ENCODE results near the gene TNXB. TPM values are rescaled to one million over a fixed set of nuclear protein-coding genes. Genes with fewer than 3 reads are reported as not detected.
A peak's percentile ranks its signal among the peaks of the same experiment; 100 is the strongest.

The TNXB gene
- total and polyA plus RNA-seq, 9 of the 15 experiments (the other 6 are each of a cell fraction or from before 2014, with no cell fraction given), result 0.14 to 28.1 (median 12.4) TPM

DNA sequence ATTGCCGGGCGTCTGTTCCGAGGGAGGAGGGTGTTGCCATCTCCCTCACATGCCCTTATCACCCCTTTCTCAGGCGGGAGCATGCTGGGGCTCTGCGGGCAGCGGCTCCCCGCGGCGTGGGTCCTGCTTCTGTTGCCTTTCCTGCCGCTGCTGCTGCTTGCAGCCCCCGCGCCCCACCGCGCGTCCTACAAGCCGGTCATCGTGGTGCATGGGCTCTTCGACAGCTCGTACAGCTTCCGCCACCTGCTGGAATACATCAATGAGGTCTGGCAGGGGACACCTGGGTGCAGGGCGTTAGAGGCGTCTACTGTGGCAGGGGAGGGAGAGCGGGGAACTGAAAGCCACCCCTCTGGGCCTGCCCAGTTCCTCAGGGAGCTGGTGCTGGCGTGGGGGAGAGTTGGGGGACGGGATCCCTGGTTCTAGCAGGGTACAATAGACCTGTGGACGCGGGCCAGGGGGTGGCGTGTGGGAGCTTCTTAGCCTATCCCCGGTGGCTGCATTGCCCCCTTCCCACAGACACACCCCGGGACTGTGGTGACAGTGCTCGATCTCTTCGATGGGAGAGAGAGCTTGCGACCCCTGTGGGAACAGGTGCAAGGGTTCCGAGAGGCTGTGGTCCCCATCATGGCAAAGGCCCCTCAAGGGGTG is 45.5 kb upstream of the TNXB start (continued):
- TF ChIP-seq, protein P1, sequence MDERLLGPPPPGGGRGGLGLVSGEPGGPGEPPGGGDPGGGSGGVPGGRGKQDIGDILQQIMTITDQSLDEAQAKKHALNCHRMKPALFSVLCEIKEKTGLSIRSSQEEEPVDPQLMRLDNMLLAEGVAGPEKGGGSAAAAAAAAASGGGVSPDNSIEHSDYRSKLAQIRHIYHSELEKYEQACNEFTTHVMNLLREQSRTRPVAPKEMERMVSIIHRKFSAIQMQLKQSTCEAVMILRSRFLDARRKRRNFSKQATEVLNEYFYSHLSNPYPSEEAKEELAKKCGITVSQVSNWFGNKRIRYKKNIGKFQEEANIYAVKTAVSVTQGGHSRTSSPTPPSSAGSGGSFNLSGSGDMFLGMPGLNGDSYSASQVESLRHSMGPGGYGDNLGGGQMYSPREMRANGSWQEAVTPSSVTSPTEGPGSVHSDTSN (CRISPR knock-in tag; IDR thresholded peaks at IDR 0.05; ENCODE audit: low read depth), result no peak
- TF ChIP-seq, protein P1 (tag; conservative IDR thresholded peaks at IDR 0.05; ENCODE audit: low read depth), result no peak
- TF ChIP-seq POLR2H (tag; IDR thresholded peaks at IDR 0.05; ENCODE audit: low read depth) (no peak), FOXK1 (CRISPR knock-in tag; IDR thresholded peaks at IDR 0.05; ENCODE audit: borderline replicate concordance) (no peak), NRF1 (conservative IDR thresholded peaks at IDR 0.05 in 1 of 2, IDR thresholded peaks at IDR 0.05 in 1 of 2) (peak in 1 of 2 experiments; percentile 7; a peak in 2 of 4 replicates), MTA3 (IDR thresholded peaks at IDR 0.05; ENCODE audit: borderline replicate concordance) (peak; percentile 41; the same call in 1 of the 2 replicates), JUN (IDR thresholded peaks at IDR 0.05; ENCODE audit: borderline replicate concordance, low read depth, low read length) (0 out of 2 replicates have a peak, but pooled peaks have one; percentile 36), JUN (CRISPR knock-in tag; IDR thresholded peaks at IDR 0.05; ENCODE audit: borderline replicate concordance) (no peak), RBFOX2 (IDR thresholded peaks at IDR 0.05; ENCODE audit: low read depth, low read length) (peak; percentile 83), ZNF766 (CRISPR knock-in tag; conservative IDR thresholded peaks at IDR 0.05) (no peak), C11orf30 (IDR thresholded peaks at IDR 0.05; ENCODE audit: low read depth) (no peak), PHTF2 (CRISPR knock-in tag; IDR thresholded peaks at IDR 0.05) (no peak), FOXM1 (IDR thresholded peaks at IDR 0.05; ENCODE audit: low read depth) (no peak), FOXM1 (CRISPR knock-in tag; IDR thresholded peaks at IDR 0.05; ENCODE audit: low read depth) (peak; percentile 74; the same call in 1 of the 2 replicates), ZNF717 (CRISPR knock-in tag; IDR thresholded peaks at IDR 0.05) (no peak), EHMT2 (IDR thresholded peaks at IDR 0.05) (no peak), GTF2E2 (tag; IDR thresholded peaks at IDR 0.05) (no peak), CBX1 (IDR thresholded peaks at IDR 0.05; ENCODE audit: low read depth) (no peak), HDGF (IDR thresholded peaks at IDR 0.05) (0 out of 2 replicates have a peak, but pooled peaks have one; percentile 42), TCFL5 (CRISPR knock-in tag; conservative IDR thresholded peaks at IDR 0.05) (no peak)
- TF ChIP-seq, protein P2, sequence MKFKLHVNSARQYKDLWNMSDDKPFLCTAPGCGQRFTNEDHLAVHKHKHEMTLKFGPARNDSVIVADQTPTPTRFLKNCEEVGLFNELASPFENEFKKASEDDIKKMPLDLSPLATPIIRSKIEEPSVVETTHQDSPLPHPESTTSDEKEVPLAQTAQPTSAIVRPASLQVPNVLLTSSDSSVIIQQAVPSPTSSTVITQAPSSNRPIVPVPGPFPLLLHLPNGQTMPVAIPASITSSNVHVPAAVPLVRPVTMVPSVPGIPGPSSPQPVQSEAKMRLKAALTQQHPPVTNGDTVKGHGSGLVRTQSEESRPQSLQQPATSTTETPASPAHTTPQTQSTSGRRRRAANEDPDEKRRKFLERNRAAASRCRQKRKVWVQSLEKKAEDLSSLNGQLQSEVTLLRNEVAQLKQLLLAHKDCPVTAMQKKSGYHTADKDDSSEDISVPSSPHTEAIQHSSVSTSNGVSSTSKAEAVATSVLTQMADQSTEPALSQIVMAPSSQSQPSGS (CRISPR knock-in tag; IDR thresholded peaks at IDR 0.05), result no peak
- TF ChIP-seq, protein P3, sequence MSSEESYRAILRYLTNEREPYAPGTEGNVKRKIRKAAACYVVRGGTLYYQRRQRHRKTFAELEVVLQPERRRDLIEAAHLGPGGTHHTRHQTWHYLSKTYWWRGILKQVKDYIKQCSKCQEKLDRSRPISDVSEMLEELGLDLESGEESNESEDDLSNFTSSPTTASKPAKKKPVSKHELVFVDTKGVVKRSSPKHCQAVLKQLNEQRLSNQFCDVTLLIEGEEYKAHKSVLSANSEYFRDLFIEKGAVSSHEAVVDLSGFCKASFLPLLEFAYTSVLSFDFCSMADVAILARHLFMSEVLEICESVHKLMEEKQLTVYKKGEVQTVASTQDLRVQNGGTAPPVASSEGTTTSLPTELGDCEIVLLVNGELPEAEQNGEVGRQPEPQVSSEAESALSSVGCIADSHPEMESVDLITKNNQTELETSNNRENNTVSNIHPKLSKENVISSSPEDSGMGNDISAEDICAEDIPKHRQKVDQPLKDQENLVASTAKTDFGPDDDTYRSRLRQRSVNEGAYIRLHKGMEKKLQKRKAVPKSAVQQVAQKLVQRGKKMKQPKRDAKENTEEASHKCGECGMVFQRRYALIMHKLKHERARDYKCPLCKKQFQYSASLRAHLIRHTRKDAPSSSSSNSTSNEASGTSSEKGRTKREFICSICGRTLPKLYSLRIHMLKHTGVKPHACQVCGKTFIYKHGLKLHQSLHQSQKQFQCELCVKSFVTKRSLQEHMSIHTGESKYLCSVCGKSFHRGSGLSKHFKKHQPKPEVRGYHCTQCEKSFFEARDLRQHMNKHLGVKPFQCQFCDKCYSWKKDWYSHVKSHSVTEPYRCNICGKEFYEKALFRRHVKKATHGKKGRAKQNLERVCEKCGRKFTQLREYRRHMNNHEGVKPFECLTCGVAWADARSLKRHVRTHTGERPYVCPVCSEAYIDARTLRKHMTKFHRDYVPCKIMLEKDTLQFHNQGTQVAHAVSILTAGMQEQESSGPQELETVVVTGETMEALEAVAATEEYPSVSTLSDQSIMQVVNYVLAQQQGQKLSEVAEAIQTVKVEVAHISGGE (CRISPR knock-in tag; IDR thresholded peaks at IDR 0.05), result no peak

All from K562 (cell line).